Stimulated activated naive CD8-positive, alpha-beta T cell treated with anti-CD3 and anti-CD28 coated beads, Interleukin-15, amount 100 ng/mL, for 72 hours (primary cell): ENCODE measurements around the gene THSD7B.
"Not testable (repeated sequence)": the region's sequence is repeated elsewhere in the genome, so short reads cannot be mapped to it uniquely, and the experiment has no call there.

Source experiments
- ATAC-seq: fragments of 150-1000 bp; cut with Tn5 transposase; 2 replicates; pipeline ENCODE4 v1.10.0; 2021; ENCODE audit warnings: mild to moderate bottlenecking, moderate library complexity
- DNase-seq, 2 donors: peaks; one replicate each; pipeline ENCODE4 v3.0.0; 2021 to 2022
- H3K27ac Mint-ChIP-seq, 2 donors: one replicate each; pipeline ENCODE4 v1.8.0; 2022; ENCODE audit warnings: mild to moderate bottlenecking in 2 of 2, mixed read lengths in 2 of 2, moderate library complexity in 2 of 2
- H3K27me3 Mint-ChIP-seq: one replicate; pipeline ENCODE4 v1.8.0; 2022; ENCODE audit warnings: mixed read lengths
- H3K4me1 Mint-ChIP-seq: one replicate; pipeline ENCODE4 v1.8.0; 2022; ENCODE audit warnings: mild to moderate bottlenecking, mixed read lengths
- H3K4me3 Mint-ChIP-seq, 2 donors: one replicate each; pipeline ENCODE4 v1.8.0; 2022; ENCODE audit warnings: mild to moderate bottlenecking in 2 of 2, mixed read lengths in 2 of 2, moderate library complexity in 1 of 2
- H3K9me3 Mint-ChIP-seq, 2 donors: one replicate each; pipeline ENCODE4 v1.8.0; 2022; ENCODE audit warnings: mixed read lengths in 2 of 2

Gene THSD7B

DNA sequence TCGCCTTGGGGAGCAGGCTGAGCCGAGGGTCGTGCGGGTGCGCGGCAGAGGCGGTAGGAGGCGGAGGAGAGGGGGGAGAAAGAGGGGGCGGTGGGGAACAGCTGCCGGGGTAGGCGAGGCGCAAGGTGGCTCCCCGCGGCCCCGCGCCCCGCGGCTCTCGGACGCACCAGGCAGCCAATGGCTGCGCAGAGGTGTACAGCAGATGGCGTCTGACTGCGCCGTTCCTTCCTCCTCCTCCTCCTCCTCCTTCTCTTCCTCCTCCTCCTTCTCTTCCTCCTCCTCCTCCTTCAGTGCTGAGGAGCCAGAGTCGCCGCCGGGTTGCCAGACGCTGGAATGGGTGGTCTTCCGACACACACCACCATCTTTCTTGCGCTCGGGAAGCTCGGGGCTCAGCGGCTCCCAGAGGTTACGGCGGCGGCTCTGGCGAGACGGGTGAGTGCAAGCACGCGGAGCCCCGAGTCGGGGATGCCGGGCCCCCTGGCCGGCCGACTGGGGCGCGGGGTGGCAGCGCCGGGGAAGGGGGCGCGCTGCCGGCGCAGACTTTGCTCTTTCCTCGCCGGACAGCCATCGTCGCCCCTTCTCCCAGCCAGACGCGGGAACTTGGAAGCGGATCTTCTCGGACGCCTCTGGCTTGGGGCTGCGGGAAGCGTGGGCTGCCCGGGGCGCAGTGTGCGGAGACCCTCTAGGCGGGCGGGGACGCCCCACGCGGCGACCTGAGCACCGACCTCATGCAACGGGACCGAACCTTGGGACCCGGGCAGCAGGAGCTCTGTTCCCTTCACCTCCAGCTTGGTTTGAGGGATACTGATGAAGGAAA is at the start of gene THSD7B:
TSS of gene THSD7B (plus strand) at position 290 of the 817 bp plus-strand sequence. CDS start 116,634 bp downstream, outside the sequence.
- H3K9me3 Mint-ChIP-seq, result no peaks in the 10 kb centered on the region
- H3K27me3 Mint-ChIP-seq, result peaks cover 65% of the 10 kb centered on the region

DNA sequence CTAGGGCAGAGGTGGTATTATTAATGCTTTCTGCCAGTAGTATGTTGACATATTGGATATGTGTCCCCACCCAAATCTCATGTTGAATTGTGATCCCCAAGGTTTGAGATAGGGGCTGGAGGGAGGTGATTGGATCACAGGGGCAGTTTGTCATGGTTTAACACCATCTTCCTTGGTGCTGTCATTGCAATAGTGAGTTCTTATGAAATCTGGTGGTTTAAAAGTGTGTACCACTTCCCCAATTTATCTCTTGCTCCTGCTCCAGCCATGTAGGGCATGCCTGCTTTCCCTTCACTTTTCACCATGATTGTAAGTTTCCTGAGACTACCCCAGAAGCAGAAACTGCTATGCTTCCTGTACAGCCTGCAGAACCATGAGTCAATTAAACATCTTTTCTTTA is 47.1 kb upstream of the THSD7B start:
- H3K27ac Mint-ChIP-seq, result no peak overlapping the region
- H3K27me3 Mint-ChIP-seq, result peaks cover 7% of the 10 kb centered on the region
- no peak for DNase-seq
- no peaks in the 10 kb centered on the region for H3K9me3 Mint-ChIP-seq
- no peaks in the 10 kb centered on the region for H3K4me1 Mint-ChIP-seq
- H3K4me3 Mint-ChIP-seq, result no peak overlapping the region
- no peak for ATAC-seq

More for the DNA sequence above, at the start of gene THSD7B:
- peak; percentile 53 for ATAC-seq
- no peak for DNase-seq
- peak within 1 kb of the TSS in 1 of 2 donors; percentile 86 for H3K27ac Mint-ChIP-seq
- peaks cover 16% of the 10 kb centered on the region for H3K4me1 Mint-ChIP-seq
- peak within 1 kb of the TSS; percentile 65 to 76 for H3K4me3 Mint-ChIP-seq

- H3K27ac Mint-ChIP-seq, result no peak overlapping the region
- H3K4me1 Mint-ChIP-seq, result no peaks in the 10 kb centered on the region
- H3K4me3 Mint-ChIP-seq, result no peak overlapping the region
- DNase-seq, result no peak
- ATAC-seq, result no peak
- H3K9me3 Mint-ChIP-seq, result no peaks in the 10 kb centered on the region
- H3K27me3 Mint-ChIP-seq, result peaks cover 7% of the 10 kb centered on the region
Observed at GRCh38 chr2:136727973-136728699, 37.2 kb upstream of the THSD7B start.

GRCh38 chr2:136736236-136736635 is 29.1 kb upstream of the THSD7B start:
- no peak for ATAC-seq
- H3K4me3 Mint-ChIP-seq, result no peak overlapping the region
- no peaks in the 10 kb centered on the region for H3K4me1 Mint-ChIP-seq
- DNase-seq, result no peak
- H3K9me3 Mint-ChIP-seq, result no peaks in the 10 kb centered on the region
- H3K27ac Mint-ChIP-seq, result no peak overlapping the region
- H3K27me3 Mint-ChIP-seq, result peaks cover 22% of the 10 kb centered on the region

DNA sequence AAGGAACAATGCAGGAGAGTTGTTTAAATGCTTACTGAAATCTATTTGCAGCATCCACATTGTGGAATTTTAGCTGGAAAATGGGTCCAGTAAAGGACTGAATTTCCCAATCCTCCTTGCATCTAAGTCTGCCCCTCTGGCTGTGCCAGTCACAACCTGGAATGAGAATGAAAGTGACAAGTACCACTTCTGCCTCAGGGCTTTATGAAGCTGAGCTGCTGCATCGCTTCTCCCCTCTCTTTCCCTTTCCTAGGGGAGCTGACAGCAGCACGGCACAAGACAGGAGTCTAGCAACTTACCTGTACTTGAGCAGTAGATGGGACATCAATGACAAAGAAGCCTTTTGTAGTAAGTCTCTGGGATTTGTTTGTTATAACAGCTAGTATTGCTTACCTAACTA is 27.3 kb upstream of the THSD7B start:
- no peaks in the 10 kb centered on the region for H3K9me3 Mint-ChIP-seq
- no peak overlapping the region for H3K4me3 Mint-ChIP-seq
- H3K4me1 Mint-ChIP-seq, result no peaks in the 10 kb centered on the region
- no peak overlapping the region for H3K27ac Mint-ChIP-seq
- H3K27me3 Mint-ChIP-seq, result peaks cover 23% of the 10 kb centered on the region
- ATAC-seq (no peak), DNase-seq (no peak)

DNA sequence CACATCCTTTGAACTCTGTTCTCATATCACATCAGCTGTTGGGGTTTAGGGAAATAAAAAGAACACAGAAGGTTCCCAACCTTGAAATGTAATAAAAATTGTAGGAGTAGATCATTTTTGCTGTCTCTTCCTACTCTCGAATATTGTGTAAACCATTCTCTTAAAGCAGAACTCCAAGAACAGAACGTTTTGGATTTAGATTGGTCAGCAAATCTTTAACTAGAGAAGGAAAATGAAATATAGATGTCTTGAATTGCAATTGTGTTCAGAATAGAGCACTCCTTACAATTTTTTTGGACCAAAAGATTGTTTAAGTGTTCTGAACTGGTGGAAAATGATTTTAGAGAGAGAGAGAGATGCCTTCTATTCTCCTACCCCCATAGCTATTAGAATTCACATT is 23.9 kb upstream of the THSD7B start:
- ATAC-seq, result no peak
- Mint-ChIP-seq H3K4me1 (no peaks in the 10 kb centered on the region), H3K27ac (no peak overlapping the region), H3K27me3 (peaks cover 19% of the 10 kb centered on the region), H3K4me3 (no peak overlapping the region), H3K9me3 (no peaks in the 10 kb centered on the region)
- no peak for DNase-seq

- ATAC-seq (no peak), DNase-seq (no peak)
- H3K4me1 Mint-ChIP-seq, result peaks cover 5% of the 10 kb centered on the region
- H3K27ac Mint-ChIP-seq, result peak overlapping the region in 1 of 2 donors; percentile 21
- peaks cover 0 to 5% of the 10 kb centered on the region in 2 donors for H3K9me3 Mint-ChIP-seq
- no peak overlapping the region for H3K4me3 Mint-ChIP-seq
- no peaks in the 10 kb centered on the region for H3K27me3 Mint-ChIP-seq
Observed at GRCh38 chr2:136750065-136750464, 15.3 kb upstream of the THSD7B start.

DNA sequence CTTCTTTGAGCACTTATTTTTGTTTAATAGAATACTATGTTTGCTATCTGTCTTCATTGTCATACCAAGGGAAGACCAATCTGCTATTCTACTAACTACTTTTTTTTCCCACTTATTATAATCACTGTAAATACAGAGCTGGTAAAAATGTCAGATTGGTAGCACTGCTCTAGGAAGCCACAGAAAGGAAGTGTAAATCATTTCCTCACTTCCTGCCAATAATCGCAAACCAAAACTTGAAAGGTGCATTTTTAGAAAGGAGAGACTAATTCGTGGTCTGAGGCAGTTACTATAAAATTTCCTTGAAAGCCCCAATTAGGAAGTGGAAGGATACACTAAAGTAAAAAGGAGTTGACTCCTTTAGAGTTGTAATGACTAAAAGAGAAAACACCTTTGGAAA is 13.9 kb upstream of the THSD7B start:
- no peak overlapping the region for H3K4me3 Mint-ChIP-seq
- H3K27ac Mint-ChIP-seq, result peak overlapping the region in 1 of 2 donors; percentile 62
- peaks cover 0 to 5% of the 10 kb centered on the region in 2 donors for H3K9me3 Mint-ChIP-seq
- ATAC-seq (no peak), DNase-seq (no peak)
- H3K4me1 Mint-ChIP-seq, result peaks cover 5% of the 10 kb centered on the region
- H3K27me3 Mint-ChIP-seq, result no peaks in the 10 kb centered on the region

GRCh38 chr2:136758504-136758903 is 6.8 kb upstream of the THSD7B start:
- H3K27me3 Mint-ChIP-seq, result peaks cover 18% of the 10 kb centered on the region
- H3K27ac Mint-ChIP-seq, DNase-seq, ATAC-seq, H3K9me3 Mint-ChIP-seq, H3K4me3 Mint-ChIP-seq, H3K4me1 Mint-ChIP-seq: not testable (repeated sequence)

GRCh38 chr2:136764452-136765255 is 691 bp upstream of the THSD7B start:
- peak in 1 of 2 donors; percentile 15 for DNase-seq
- Mint-ChIP-seq H3K27ac (no peak overlapping the region), H3K4me1 (peaks cover 16% of the 10 kb centered on the region), H3K4me3 (peak overlapping the region; percentile 65 to 76), H3K9me3 (no peaks in the 10 kb centered on the region), H3K27me3 (peaks cover 65% of the 10 kb centered on the region)
- ATAC-seq, result peak; percentile 73

DNA sequence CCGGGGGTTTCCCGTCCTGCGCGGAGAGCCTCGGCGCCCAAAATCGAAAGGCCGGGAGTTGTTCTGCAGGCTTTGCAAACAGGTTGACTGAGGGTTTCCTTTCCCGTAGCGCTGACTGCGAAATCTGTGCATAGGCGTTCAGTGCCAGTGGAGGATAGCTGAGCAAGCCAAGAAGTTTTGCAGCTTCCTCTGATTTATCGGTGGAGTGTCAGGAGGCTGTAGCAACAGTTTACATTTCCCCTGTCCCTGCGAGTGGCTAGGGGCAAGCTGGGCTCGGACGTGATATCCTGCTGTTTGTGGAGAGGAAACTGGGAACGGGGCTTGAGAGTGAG is 694 bp downstream of the THSD7B start:
- H3K4me3 Mint-ChIP-seq, result peak overlapping the region; percentile 45 to 58
- H3K27me3 Mint-ChIP-seq, result peaks cover 66% of the 10 kb centered on the region
- peaks cover 16% of the 10 kb centered on the region for H3K4me1 Mint-ChIP-seq
- ATAC-seq, result peak; percentile 18
- no peak overlapping the region for H3K27ac Mint-ChIP-seq
- no peaks in the 10 kb centered on the region for H3K9me3 Mint-ChIP-seq
- no peak for DNase-seq

GRCh38 chr2:136767030-136767429 is 1.7 kb downstream of the THSD7B start:
- Mint-ChIP-seq H3K9me3 (no peaks in the 10 kb centered on the region), H3K27me3 (peaks cover 72% of the 10 kb centered on the region), H3K4me3 (no peak overlapping the region), H3K4me1 (peaks cover 16% of the 10 kb centered on the region), H3K27ac (no peak overlapping the region)
- ATAC-seq (no peak), DNase-seq (no peak)

DNA sequence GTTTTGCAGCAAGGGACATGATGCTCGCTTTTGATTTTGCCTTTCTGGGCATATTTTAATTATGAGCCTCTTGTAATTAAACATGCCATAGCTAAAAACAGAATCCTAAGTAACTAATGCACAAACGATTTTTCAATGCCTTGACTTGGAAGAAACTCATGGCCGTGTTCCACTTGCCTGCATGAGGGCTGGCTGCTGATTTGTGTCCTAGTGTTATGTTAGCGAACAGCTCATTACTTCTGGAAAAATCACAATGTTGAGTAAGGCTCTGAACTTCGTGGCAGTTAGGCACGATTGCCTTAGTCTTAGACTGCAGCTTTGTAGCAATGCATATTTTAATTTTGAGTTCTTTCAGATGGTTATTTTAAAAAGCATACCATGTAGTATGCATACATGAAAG is 4.5 kb downstream of the THSD7B start:
- H3K27me3 Mint-ChIP-seq, result peaks cover 44% of the 10 kb centered on the region

DNA sequence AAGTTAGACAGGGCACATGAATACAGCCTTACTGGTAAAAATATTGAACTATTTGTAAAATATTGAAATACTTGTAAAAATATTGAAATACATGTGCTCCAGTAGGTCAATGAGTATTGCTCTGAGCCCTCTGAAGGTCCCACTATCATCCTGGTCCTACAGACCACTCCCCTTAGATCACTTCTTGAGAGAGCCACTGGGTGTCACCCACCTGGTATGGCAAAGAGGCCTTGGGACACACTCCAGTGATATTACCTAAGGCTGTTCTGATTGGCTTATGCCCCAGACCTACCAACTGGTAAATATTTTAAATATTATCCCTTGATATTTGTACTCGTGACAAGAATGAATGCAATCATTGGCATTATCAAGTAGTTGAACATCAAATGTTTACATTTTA is 5.0 kb downstream of the THSD7B start:
- Mint-ChIP-seq H3K27ac (no peak overlapping the region), H3K27me3 (peaks cover 39% of the 10 kb centered on the region), H3K4me3 (no peak overlapping the region), H3K9me3 (no peaks in the 10 kb centered on the region), H3K4me1 (peaks cover 3% of the 10 kb centered on the region)
- DNase-seq (no peak), ATAC-seq (no peak)

More for the DNA sequence above, 4.5 kb downstream of the THSD7B start:
- Mint-ChIP-seq H3K4me3 (no peak overlapping the region), H3K9me3 (no peaks in the 10 kb centered on the region), H3K4me1 (peaks cover 8% of the 10 kb centered on the region), H3K27ac (no peak overlapping the region)
- ATAC-seq (no peak), DNase-seq (no peak)

GRCh38 chr2:136777391-136777790 is 12.0 kb downstream of the THSD7B start:
- DNase-seq (no peak), ATAC-seq (no peak)
- Mint-ChIP-seq H3K4me3 (no peak overlapping the region), H3K4me1 (no peaks in the 10 kb centered on the region), H3K9me3 (no peaks in the 10 kb centered on the region), H3K27me3 (peaks cover 13% of the 10 kb centered on the region), H3K27ac (no peak overlapping the region)
